Testis (tissue), 3 donors: ENCODE measurements around the gene LYAR. TPM values are rescaled to one million over a fixed set of nuclear protein-coding genes. Genes with fewer than 3 reads are reported as not detected.
"Not testable (repeated sequence)": the region's sequence is repeated elsewhere in the genome, so short reads cannot be mapped to it uniquely, and the experiment has no call there.

Experiments used
- DNase-seq: peaks from one replicate; pipeline ENCODE4 v3.0.0-alpha.2; 2019
- H3K27ac ChIP-seq, 2 donors: fragments of 200-600 bp; sonication (generic); one replicate each; pipeline ENCODE4 v1.5.1; 2019
- H3K27me3 ChIP-seq: fragments of 200-600 bp; sonication (generic); one replicate; pipeline ENCODE4 v1.5.1; 2019
- H3K36me3 ChIP-seq: fragments of 200-600 bp; sonication (generic); one replicate; pipeline ENCODE4 v1.5.1; 2017; ENCODE audit warnings: low read depth; ENCODE audit errors: missing control alignments
- H3K4me1 ChIP-seq: fragments of 200-600 bp; sonication (generic); one replicate; pipeline ENCODE4 v1.5.1; 2019
- H3K4me3 ChIP-seq, 2 donors: fragments of 200-600 bp; sonication (generic); one replicate each; pipeline ENCODE4 v1.5.1; 2017 to 2019
- H3K9me3 ChIP-seq: fragments of 200-600 bp; sonication (generic); one replicate; pipeline ENCODE4 v1.5.1; 2017
- POLR2A ChIP-seq: fragments of 450-650 bp; IDR thresholded peaks from one replicate; pipeline ENCODE4 v1.6.1; 2017; ENCODE audit warnings: antibody characterized with exemption, mild to moderate bottlenecking, moderate library complexity
- WGBS, 2 donors: methylation state at CpG; one replicate each; pipeline ENCODE4 v1.1.5; 2018; 5-methylcytosine and 5-hydroxymethylcytosine counted together
- intact Hi-C: fragments of 100-400 bp; cut with DNase I; formaldehyde crosslinking; loops from one replicate; pipeline ENCODE4 v1.15.1; 2023; ENCODE audit warnings: low total_unique reads
- polyA plus RNA-seq: library from polyadenylated mRNA; stranded (reverse); fragments of 350-450 nt; fragmentation: Illumina TruSeq; extraction: RNeasy Lipid Tissue Mini Kit (QIAGEN cat#74804); gene quantifications from one replicate; pipeline ENCODE4 v1.2.3, GENCODE V29; 2014; ENCODE audit warnings: low read depth, low replicate concordance; ENCODE audit not compliant: insufficient read depth
- total RNA-seq, 2 donors: library from RNA; depleted of rRNA; stranded (reverse); fragments of >200 nt; gene quantifications; one replicate each; pipeline ENCODE4 v1.2.3, GENCODE V29; 2016
- TF ChIP-seq, protein P1 (sequence below), 3 experiments: fragments of 450-650 bp in 2 of 3; fragments of 200-600 bp in 1 of 3; sonication (generic) in 1 of 3; IDR thresholded peaks; one replicate each; pipeline ENCODE4 v1.5.1; 2016 to 2019; ENCODE audit warnings: antibody characterized with exemption in 3 of 3, mild to moderate bottlenecking in 2 of 3, moderate library complexity in 1 of 3

Gene LYAR
- total and polyA plus RNA-seq, 3 donors from 2014 or later: 53.8 to 132 (median 63.2) TPM

GRCh38 chr4:4254199-4254598, 35.8 kb downstream of the LYAR start:
- no peaks in the 10 kb centered on the region for H3K4me1 ChIP-seq
- 84 to 88% methylated on average over 11 of the region's 11 CpGs for WGBS, 2 donors
- no peak overlapping the region for H3K27ac ChIP-seq
- no peak for DNase-seq
- intact Hi-C loops: no loop called here
- H3K9me3 ChIP-seq: no peaks in the 10 kb centered on the region
- no peak overlapping the region for H3K4me3 ChIP-seq
- no peaks in the 10 kb centered on the region for H3K27me3 ChIP-seq
- TF ChIP-seq POLR2A: no peak
- TF ChIP-seq, protein P1, sequence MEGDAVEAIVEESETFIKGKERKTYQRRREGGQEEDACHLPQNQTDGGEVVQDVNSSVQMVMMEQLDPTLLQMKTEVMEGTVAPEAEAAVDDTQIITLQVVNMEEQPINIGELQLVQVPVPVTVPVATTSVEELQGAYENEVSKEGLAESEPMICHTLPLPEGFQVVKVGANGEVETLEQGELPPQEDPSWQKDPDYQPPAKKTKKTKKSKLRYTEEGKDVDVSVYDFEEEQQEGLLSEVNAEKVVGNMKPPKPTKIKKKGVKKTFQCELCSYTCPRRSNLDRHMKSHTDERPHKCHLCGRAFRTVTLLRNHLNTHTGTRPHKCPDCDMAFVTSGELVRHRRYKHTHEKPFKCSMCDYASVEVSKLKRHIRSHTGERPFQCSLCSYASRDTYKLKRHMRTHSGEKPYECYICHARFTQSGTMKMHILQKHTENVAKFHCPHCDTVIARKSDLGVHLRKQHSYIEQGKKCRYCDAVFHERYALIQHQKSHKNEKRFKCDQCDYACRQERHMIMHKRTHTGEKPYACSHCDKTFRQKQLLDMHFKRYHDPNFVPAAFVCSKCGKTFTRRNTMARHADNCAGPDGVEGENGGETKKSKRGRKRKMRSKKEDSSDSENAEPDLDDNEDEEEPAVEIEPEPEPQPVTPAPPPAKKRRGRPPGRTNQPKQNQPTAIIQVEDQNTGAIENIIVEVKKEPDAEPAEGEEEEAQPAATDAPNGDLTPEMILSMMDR (IDR thresholded peaks at IDR 0.05): no peak
- H3K36me3 ChIP-seq: no peaks in the 10 kb centered on the region

GRCh38 chr4:4249866-4250265, 40.1 kb downstream of the LYAR start:
- no peak for DNase-seq
- Histone ChIP-seq H3K9me3 (no peaks in the 10 kb centered on the region), H3K4me1 (peaks cover 6% of the 10 kb centered on the region), H3K36me3 (no peaks in the 10 kb centered on the region), H3K27ac (no peak overlapping the region), H3K4me3 (no peak overlapping the region), H3K27me3 (no peaks in the 10 kb centered on the region)
- intact Hi-C loops: no loop called here
- TF ChIP-seq, protein P1 (IDR thresholded peaks at IDR 0.05): no peak
- TF ChIP-seq POLR2A: no peak
- WGBS, 2 donors: 55 to 71% methylated on average over 8 of the region's 8 CpGs

GRCh38 chr4:4249342-4249741, 40.6 kb downstream of the LYAR start:
- intact Hi-C loops, DNase-seq, H3K36me3 ChIP-seq, H3K9me3 ChIP-seq, H3K27ac ChIP-seq, H3K27me3 ChIP-seq, H3K4me3 ChIP-seq, H3K4me1 ChIP-seq: not testable (repeated sequence)
- 57 to 81% methylated on average over 15 of the region's 15 CpGs for WGBS, 2 donors

DNA sequence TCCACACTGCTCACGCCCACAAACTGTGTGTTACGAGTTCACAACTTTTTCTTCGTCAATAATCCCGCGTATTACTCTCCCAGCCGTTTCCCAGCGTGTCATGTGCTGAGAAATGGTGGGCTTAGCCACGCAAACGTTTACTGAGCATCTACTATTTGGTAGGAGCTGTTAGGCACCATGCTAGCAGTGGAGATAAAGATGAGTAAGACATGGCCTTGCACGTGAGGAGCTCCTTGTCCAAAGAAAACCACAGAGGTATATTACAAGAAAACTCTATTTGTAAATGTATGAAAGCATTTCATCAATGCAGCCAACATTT, 41.1 kb downstream of the LYAR start:
- H3K4me1 ChIP-seq: peaks cover 6% of the 10 kb centered on the region
- TF ChIP-seq POLR2A: no peak
- TF ChIP-seq, protein P1 (IDR thresholded peaks at IDR 0.05): no peak
- peak overlapping the region; percentile 85 to 90 for H3K27ac ChIP-seq
- H3K36me3 ChIP-seq: no peaks in the 10 kb centered on the region
- intact Hi-C loops: no loop called here
- DNase-seq: no peak
- H3K9me3 ChIP-seq: no peaks in the 10 kb centered on the region
- WGBS, 2 donors: 2 to 7% methylated on average over 10 of the region's 10 CpGs
- H3K4me3 ChIP-seq: peak overlapping the region; percentile 64 to 98
- no peaks in the 10 kb centered on the region for H3K27me3 ChIP-seq

DNA sequence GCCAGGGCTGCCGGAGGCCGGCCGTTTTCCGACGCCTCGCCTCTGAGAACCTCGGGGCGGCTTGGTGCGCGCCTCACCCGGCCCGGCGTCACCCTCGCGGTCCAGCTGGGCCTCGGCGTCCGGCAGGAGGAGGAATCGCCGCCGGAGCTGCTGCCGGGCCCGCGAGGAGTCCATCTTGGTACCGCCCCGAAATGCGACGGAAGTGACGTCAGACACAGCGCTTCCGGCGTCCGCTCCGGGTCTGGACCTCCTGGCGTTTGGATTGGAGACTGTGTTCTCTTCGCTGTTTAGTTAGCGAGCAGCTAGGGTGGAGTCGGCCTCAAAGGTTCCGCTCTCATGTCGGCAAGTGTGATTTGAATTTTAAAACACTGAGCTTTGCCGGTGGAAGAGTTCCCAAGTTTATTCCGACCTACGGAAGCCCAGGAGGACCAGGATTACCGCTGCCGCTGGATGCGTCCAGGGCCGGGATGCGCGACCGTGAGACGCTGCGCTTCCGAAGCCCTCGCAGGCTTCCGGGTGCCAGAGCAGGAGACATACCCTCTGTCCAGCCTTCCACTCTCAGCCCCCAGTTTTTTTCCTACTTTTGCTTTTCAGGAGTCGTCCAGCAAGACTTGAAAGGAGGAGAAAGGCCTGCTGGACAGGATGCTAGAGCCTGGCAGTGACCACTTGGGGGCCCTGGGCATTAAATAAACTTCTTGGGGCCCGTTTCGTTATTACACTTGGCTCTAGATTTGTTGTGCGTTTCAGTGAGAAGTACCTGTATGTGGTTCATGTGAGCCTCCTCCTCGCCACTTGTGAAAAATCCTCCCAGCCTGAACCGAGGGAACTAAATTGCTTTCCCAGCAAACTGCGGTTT, 41.7 kb downstream of the LYAR start, which contains the start of gene TMEM128:
Gene TMEM128, minus strand, starts transcription at position 195 of the 856 bp plus-strand sequence. Its CDS starts 21 bp downstream, at position 174.
- H3K9me3 ChIP-seq: no peaks in the 10 kb centered on the region
- TF ChIP-seq POLR2A: peak; percentile 26
- TF ChIP-seq, protein P1 (IDR thresholded peaks at IDR 0.05): peak in 2 of 3 experiments; percentile 13 to 23
- peaks cover 6% of the 10 kb centered on the region for H3K4me1 ChIP-seq
- peak; percentile 96 for DNase-seq
- WGBS, 2 donors: 1% methylated on average over 33 to 61 of the region's 62 CpGs
- peak within 1 kb of the TSS; percentile 85 to 90 for H3K27ac ChIP-seq
- intact Hi-C loops: no loop called here
- peak within 1 kb of the TSS; percentile 64 to 98 for H3K4me3 ChIP-seq
- no peaks in the 10 kb centered on the region for H3K27me3 ChIP-seq
- no peaks in the 10 kb centered on the region for H3K36me3 ChIP-seq
